Neural cell (in vitro differentiated cells): ENCODE data around the gene PRRX2. TPM values are rescaled to one million over a fixed set of nuclear protein-coding genes. Genes with fewer than 3 reads are reported as not detected.

Source experiments
- H2AFZ ChIP-seq: fragments of 200-600, 300-800 bp; sonication (generic), shearing (Covaris generic); 2 replicates; pipeline ENCODE4 v1.6.0; 2014; ENCODE audit warnings: low read depth, mild to moderate bottlenecking, antibody characterized with exemption, low read length, moderate library complexity
- H3F3A ChIP-seq: fragments of 200-600 bp; shearing (Covaris generic); 2 replicates; pipeline ENCODE4 v1.6.1; 2016; ENCODE audit warnings: mild to moderate bottlenecking, moderate library complexity, mixed read lengths, antibody characterized with exemption, low read length; ENCODE audit not compliant: insufficient read depth, poor library complexity, severe bottlenecking
- H3K27ac ChIP-seq: fragments of 200-600, 300-800 bp; sonication (generic), shearing (Covaris generic); 2 replicates; pipeline ENCODE4 v1.5.1; 2014; ENCODE audit warnings: mild to moderate bottlenecking, low read length, moderate library complexity
- H3K27me3 ChIP-seq: fragments of 300-800, 200-600 bp; sonication (generic), shearing (Covaris generic); 2 replicates; pipeline ENCODE4 v1.6.0; 2014; ENCODE audit warnings: mild to moderate bottlenecking, low read depth, low read length, moderate library complexity; ENCODE audit not compliant: insufficient read depth
- H3K36me3 ChIP-seq: fragments of 300-800, 200-600 bp; sonication (generic), shearing (Covaris generic); 2 replicates; pipeline ENCODE4 v1.5.1; 2014; ENCODE audit warnings: mild to moderate bottlenecking, antibody characterized with exemption, low read length, moderate library complexity; ENCODE audit not compliant: insufficient read depth
- H3K4me2 ChIP-seq: fragments of 300-800, 200-600 bp; sonication (generic), shearing (Covaris generic); 2 replicates; pipeline ENCODE4 v1.6.0; 2014; ENCODE audit warnings: mild to moderate bottlenecking, low read length
- H3K4me3 ChIP-seq: fragments of 300-800, 200-600 bp; sonication (generic), shearing (Covaris generic); 2 replicates; pipeline ENCODE4 v1.5.1; 2014; ENCODE audit warnings: mild to moderate bottlenecking, low read length, moderate library complexity
- H3K79me2 ChIP-seq: fragments of 200-600 bp; shearing (Covaris generic); replicated peaks from 2 replicates; pipeline ENCODE4 v1.6.0; 2014; ENCODE audit warnings: mild to moderate bottlenecking, low read length, moderate library complexity; ENCODE audit not compliant: insufficient read depth
- H3K9ac ChIP-seq: fragments of 300-800, 200-600 bp; sonication (generic), shearing (Covaris generic); 2 replicates; pipeline ENCODE4 v1.6.1; 2016; ENCODE audit warnings: mild to moderate bottlenecking, low read length, mixed read lengths
- H3K9me2 ChIP-seq: fragments of 200-600 bp; shearing (Covaris generic); 2 replicates; pipeline ENCODE4 v1.6.1; 2016; ENCODE audit warnings: mild to moderate bottlenecking, low read length, mixed read lengths; ENCODE audit not compliant: insufficient read depth
- H3K9me3 ChIP-seq: fragments of 200-600, 300-800 bp; sonication (generic), shearing (Covaris generic); 2 replicates; pipeline ENCODE4 v1.6.1; 2016; ENCODE audit warnings: mild to moderate bottlenecking, mixed run types, low read length, moderate library complexity, mixed read lengths
- H4K20me1 ChIP-seq: fragments of 200-600 bp; shearing (Covaris generic); 2 replicates; pipeline ENCODE4 v1.6.1; 2016; ENCODE audit warnings: mild to moderate bottlenecking, mixed run types; ENCODE audit not compliant: insufficient read depth
- CTCF ChIP-seq: fragments of 450-650 bp; IDR thresholded peaks from 2 replicates; pipeline ENCODE4 v1.5.1; 2014; ENCODE audit warnings: antibody characterized with exemption, mild to moderate bottlenecking, moderate library complexity; ENCODE audit not compliant: poor library complexity, severe bottlenecking
- EP300 ChIP-seq: fragments of 450-650 bp; conservative IDR thresholded peaks from 2 replicates; pipeline ENCODE4 v1.6.1; 2014; ENCODE audit warnings: antibody characterized with exemption, mild to moderate bottlenecking, moderate library complexity; ENCODE audit not compliant: poor library complexity, severe bottlenecking
- EZH2 ChIP-seq: fragments of 200-600, 300-800 bp; shearing (Covaris generic), sonication (generic); IDR thresholded peaks from 2 replicates; pipeline ENCODE4 v1.6.1; 2014; ENCODE audit warnings: antibody characterized with exemption, low read length, borderline replicate concordance, mild to moderate bottlenecking; ENCODE audit not compliant: insufficient read depth, poor library complexity, severe bottlenecking
- MXI1 ChIP-seq: fragments of 450-650 bp; conservative IDR thresholded peaks from 2 replicates; pipeline ENCODE4 v1.6.1; 2014; ENCODE audit warnings: antibody characterized with exemption, mild to moderate bottlenecking; ENCODE audit not compliant: poor library complexity, severe bottlenecking
- POLR2AphosphoS5 ChIP-seq: IDR thresholded peaks from 2 replicates; pipeline ENCODE4 v1.6.1; 2012
- RAD21 ChIP-seq: fragments of 450-650 bp; conservative IDR thresholded peaks from 2 replicates; pipeline ENCODE4 v1.6.1; 2014; ENCODE audit warnings: antibody characterized with exemption, mild to moderate bottlenecking, moderate library complexity
- REST ChIP-seq: IDR thresholded peaks from 2 replicates; pipeline ENCODE4 v1.6.1; 2012; ENCODE audit warnings: borderline replicate concordance
- SMC3 ChIP-seq: fragments of 450-650 bp; conservative IDR thresholded peaks from 2 replicates; pipeline ENCODE4 v1.6.1; 2014; ENCODE audit warnings: antibody characterized with exemption, mild to moderate bottlenecking, moderate library complexity; ENCODE audit not compliant: poor library complexity
- TAF1 ChIP-seq: IDR thresholded peaks from 2 replicates; pipeline ENCODE4 v1.6.1; 2012; ENCODE audit warnings: low read depth
- polyA plus RNA-seq: library from polyadenylated mRNA; depleted of rRNA; stranded (reverse); fragments of >200 nt; gene quantifications from 2 replicates; pipeline ENCODE4 v1.2.3, GENCODE V29; 2014

The PRRX2 gene
- polyA plus RNA-seq, 1 donor from 2014 or later = not detected

GRCh38 chr9:129726322-129727160 is 61.1 kb downstream of the PRRX2 start:
- Histone ChIP-seq H3K9ac (no peak overlapping the region), H3K9me3 (no peaks in the 10 kb centered on the region), H3K79me2 (no peaks in the 10 kb centered on the region), H4K20me1 (no peaks in the 10 kb centered on the region), H2AFZ (no peak overlapping the region), H3K9me2 (no peaks in the 10 kb centered on the region), H3K27me3 (no peaks in the 10 kb centered on the region), H3K4me3 (no peak overlapping the region), H3K27ac (no peak overlapping the region), H3K36me3 (no peaks in the 10 kb centered on the region), H3F3A (no peaks in the 10 kb centered on the region), H3K4me2 (no peak overlapping the region)
- TF ChIP-seq CTCF = peak; percentile 58
- TF ChIP-seq TAF1 = no peak

GRCh38 chr9:129728744-129729143 is 63.3 kb downstream of the PRRX2 start:
- H3F3A ChIP-seq = no peaks in the 10 kb centered on the region
- H3K79me2 ChIP-seq = no peaks in the 10 kb centered on the region
- H2AFZ ChIP-seq = no peak overlapping the region
- no peaks in the 10 kb centered on the region for H4K20me1 ChIP-seq
- no peak overlapping the region for H3K9ac ChIP-seq
- no peak overlapping the region for H3K27ac ChIP-seq
- no peaks in the 10 kb centered on the region for H3K27me3 ChIP-seq
- H3K9me2 ChIP-seq = no peaks in the 10 kb centered on the region
- no peaks in the 10 kb centered on the region for H3K36me3 ChIP-seq
- H3K4me2 ChIP-seq = no peak overlapping the region
- no peak overlapping the region for H3K4me3 ChIP-seq
- H3K9me3 ChIP-seq = no peaks in the 10 kb centered on the region
- TF ChIP-seq TAF1 (no peak), RAD21 (no peak), EP300 (no peak)

GRCh38 chr9:129731477-129732085 is 66.1 kb downstream of the PRRX2 start:
- no peak overlapping the region for H2AFZ ChIP-seq
- TF ChIP-seq RAD21 (no peak), TAF1 (no peak), CTCF (no peak), EZH2 (no peak), EP300 (no peak), MXI1 (no peak), SMC3 (no peak), REST (no peak), POLR2AphosphoS5 (no peak)

More at GRCh38 chr9:129731477-129732085, 66.1 kb downstream of the PRRX2 start:
- Histone ChIP-seq H4K20me1 (no peaks in the 10 kb centered on the region), H3K79me2 (no peaks in the 10 kb centered on the region), H3K4me3 (no peak overlapping the region), H3K9ac (no peak overlapping the region), H3K4me2 (no peak overlapping the region), H3K9me3 (no peaks in the 10 kb centered on the region), H3K27ac (no peak overlapping the region), H3K9me2 (no peaks in the 10 kb centered on the region), H3K36me3 (no peaks in the 10 kb centered on the region), H3F3A (no peaks in the 10 kb centered on the region), H3K27me3 (no peaks in the 10 kb centered on the region)
